SK-N-MC (cell line): ENCODE data around the gene DIAPH2.
"Not testable (repeated sequence)": the region's sequence is repeated elsewhere in the genome, so short reads cannot be mapped to it uniquely, and the experiment has no call there.

Source experiments
- DNase-seq: peaks from one replicate; pipeline ENCODE4 v3.0.0-alpha.2; 2011; ENCODE audit warnings: low read depth, low spot score
- H3K27ac ChIP-seq: fragments of 200-600 bp; sonication (generic); 2 replicates; pipeline ENCODE4 v1.5.1; 2016; ENCODE audit warnings: mixed run types
- H3K36me3 ChIP-seq: fragments of 200-600 bp; sonication (generic); 2 replicates; pipeline ENCODE4 v1.6.1; 2017; ENCODE audit warnings: antibody characterized with exemption, low read length, mixed read lengths; ENCODE audit not compliant: insufficient read depth
- H3K4me3 ChIP-seq: fragments of 200-600 bp; sonication (generic); 2 replicates; pipeline ENCODE4 v1.5.1; 2016
- H3K9ac ChIP-seq: fragments of 200-600 bp; sonication (generic); 2 replicates; pipeline ENCODE4 v1.8.0; 2017; ENCODE audit warnings: mixed run types, mixed read lengths; ENCODE audit not compliant: insufficient read length
- H3K9me3 ChIP-seq: fragments of 200-600 bp; sonication (generic); 2 replicates; pipeline ENCODE4 v1.6.1; 2017; ENCODE audit warnings: low read depth, mild to moderate bottlenecking, antibody characterized with exemption, low read length, moderate library complexity, mixed read lengths
- EZH2 ChIP-seq: fragments of 200-600 bp; sonication (generic); IDR thresholded peaks from one replicate; pipeline ENCODE4 v1.6.1; 2017; ENCODE audit warnings: antibody characterized with exemption
- FOXP2 ChIP-seq: optimal IDR thresholded peaks from 2 replicates; pipeline ENCODE3; 2011; ENCODE audit warnings: mild to moderate bottlenecking, moderate library complexity; ENCODE audit not compliant: insufficient read depth; ENCODE audit errors: extremely low read length, control extremely low read depth
- POLR2AphosphoS5 ChIP-seq: IDR thresholded peaks from 2 replicates; pipeline ENCODE4 v1.6.1; 2012; ENCODE audit warnings: mild to moderate bottlenecking, low read depth, low read length, borderline replicate concordance

Gene DIAPH2

DNA sequence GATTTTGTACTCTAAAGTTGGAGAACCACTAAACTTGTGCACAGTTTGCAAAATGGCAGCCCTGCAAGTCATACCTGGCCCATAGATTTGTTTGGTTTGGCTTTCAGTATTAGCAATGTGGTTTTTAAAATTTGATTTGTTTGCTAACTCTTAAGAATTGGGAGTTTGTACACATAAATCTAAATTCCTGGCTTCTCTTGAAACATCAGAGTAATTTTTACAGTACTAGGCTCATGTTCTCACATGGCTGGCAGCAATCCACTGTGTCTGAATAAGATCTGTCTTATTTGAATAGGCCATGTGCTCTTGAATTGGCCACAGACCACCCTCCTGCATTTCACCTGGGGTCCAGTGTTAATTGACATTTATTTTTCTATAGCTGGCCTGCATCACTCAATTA is 21.3 kb downstream of the DIAPH2 start:
- TF ChIP-seq EZH2 (no peak), POLR2AphosphoS5 (no peak)
- Histone ChIP-seq H3K9ac (no peak overlapping the region), H3K27ac (no peak overlapping the region), H3K9me3 (no peaks in the 10 kb centered on the region), H3K36me3 (no peaks in the 10 kb centered on the region), H3K4me3 (no peak overlapping the region)
- no peak for DNase-seq

DNA sequence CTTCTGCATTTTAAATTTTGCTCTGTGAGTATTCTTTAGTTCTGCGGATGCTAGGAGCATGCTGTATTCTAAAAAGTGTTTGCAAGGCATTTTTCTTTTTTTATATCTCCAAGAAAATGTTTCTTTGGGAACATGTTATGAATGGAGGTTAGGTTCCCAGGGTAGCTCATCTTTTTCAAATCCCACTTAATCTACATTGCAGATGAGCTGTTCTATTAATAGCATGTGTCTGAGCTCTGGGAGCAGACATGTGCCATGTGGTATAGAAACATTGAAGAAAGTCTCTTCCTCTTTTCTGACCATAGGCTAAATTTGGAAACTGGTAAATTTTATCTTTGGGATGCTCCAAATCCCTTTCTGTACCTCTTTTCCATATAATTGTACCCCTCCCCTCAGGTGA is 23.2 kb downstream of the DIAPH2 start:
- peak overlapping the region; percentile 89 for H3K27ac ChIP-seq
- peak; percentile 47 for DNase-seq
- TF ChIP-seq FOXP2: no peak
- no peak for TF ChIP-seq POLR2AphosphoS5
- TF ChIP-seq EZH2: no peak

DNA sequence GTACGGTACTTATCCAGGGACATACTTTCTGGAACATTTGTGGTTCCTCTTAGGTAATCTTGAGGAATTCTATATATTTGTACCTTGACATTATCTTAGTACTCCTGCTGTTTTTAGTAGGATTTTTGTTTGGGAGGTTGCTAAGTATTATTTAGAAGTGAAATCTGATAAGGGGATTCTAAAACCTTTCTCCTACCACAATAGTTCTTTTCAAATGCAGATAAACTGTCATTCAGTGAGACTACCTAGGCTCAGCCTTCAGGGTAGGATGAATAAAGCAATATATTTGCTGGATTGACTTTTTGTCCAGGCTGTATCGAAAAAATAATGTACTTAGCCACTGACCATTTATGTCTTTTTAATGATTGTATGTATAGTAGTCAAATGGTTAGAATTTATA is 25.4 kb downstream of the DIAPH2 start:
- TF ChIP-seq POLR2AphosphoS5 (no peak), EZH2 (no peak)
- Histone ChIP-seq H3K4me3 (no peak overlapping the region), H3K36me3 (no peaks in the 10 kb centered on the region), H3K9me3 (no peaks in the 10 kb centered on the region), H3K27ac (no peak overlapping the region), H3K9ac (no peak overlapping the region)
- no peak for DNase-seq

More for the DNA sequence above, 23.2 kb downstream of the DIAPH2 start:
- Histone ChIP-seq H3K9me3 (no peaks in the 10 kb centered on the region), H3K4me3 (peak overlapping the region; percentile 58), H3K9ac (no peak overlapping the region), H3K36me3 (no peaks in the 10 kb centered on the region)

DNA sequence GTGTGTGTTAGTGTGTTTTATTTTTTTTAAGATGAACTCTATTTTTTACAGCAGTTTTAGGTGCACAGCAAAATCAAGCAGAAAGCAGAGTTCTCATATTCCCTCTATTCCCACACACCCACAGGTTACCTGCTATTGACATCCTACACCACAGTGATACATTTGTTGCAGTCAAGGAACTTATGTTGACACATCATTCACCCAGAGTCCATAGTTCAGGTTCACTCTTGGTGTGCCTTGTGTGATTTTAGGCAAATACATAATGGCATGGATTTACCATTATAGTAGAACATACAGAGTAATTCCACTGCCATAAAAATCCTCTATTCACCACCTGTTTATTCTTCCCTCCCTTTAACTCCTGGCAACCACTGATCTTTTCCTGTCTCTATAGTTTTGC is 28.7 kb downstream of the DIAPH2 start:
- no peak overlapping the region for H3K4me3 ChIP-seq
- no peak for TF ChIP-seq EZH2
- H3K9ac ChIP-seq: no peak overlapping the region
- no peaks in the 10 kb centered on the region for H3K36me3 ChIP-seq
- H3K27ac ChIP-seq: no peak overlapping the region
- H3K9me3 ChIP-seq: no peaks in the 10 kb centered on the region
- DNase-seq: no peak

DNA sequence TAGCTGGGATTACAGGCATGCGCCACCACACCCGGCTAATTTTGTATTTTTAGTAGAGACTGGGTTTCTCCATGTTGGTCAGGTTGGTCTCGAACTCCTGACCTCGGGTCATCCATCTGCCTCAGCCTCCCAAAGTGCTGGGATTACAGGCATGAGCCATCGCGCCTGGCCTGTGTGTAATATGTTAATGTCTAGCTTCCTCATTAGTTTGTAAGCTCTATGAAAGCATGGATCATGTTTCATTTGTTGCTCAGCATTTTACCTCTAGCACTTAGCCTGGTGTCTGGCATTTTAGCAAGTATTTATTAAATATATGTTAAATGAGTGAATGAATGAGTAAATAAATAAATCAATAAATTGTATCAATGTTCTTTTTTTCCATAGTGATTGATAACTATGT is 29.8 kb downstream of the DIAPH2 start:
- not testable (repeated sequence) for H3K27ac ChIP-seq, H3K9ac ChIP-seq, H3K36me3 ChIP-seq, H3K9me3 ChIP-seq, H3K4me3 ChIP-seq, DNase-seq

DNA sequence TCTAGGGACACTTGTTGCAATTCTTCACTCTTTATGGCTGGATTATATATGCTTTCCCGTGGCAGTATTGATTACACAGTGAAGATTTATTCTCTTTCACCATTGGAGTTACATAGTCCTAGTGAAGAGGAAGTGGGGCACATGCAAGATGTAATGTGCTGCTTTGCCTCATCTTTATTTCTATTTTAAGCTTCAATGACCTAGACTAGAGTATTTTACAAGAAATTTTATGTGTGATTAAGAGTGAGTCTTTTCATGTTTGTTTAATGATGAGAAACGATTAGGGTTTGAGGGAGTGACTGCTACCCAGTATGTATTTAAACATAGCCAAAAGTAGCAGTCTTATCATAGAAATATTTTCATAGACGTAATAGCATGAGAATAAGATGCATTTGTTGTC is 30.8 kb downstream of the DIAPH2 start:
- Histone ChIP-seq H3K9me3 (peaks cover 7% of the 10 kb centered on the region; the same call in 1 of the 2 replicates), H3K27ac (no peak overlapping the region), H3K36me3 (no peaks in the 10 kb centered on the region), H3K9ac (no peak overlapping the region), H3K4me3 (no peak overlapping the region)
- TF ChIP-seq POLR2AphosphoS5 (no peak), EZH2 (no peak), FOXP2 (no peak)
- no peak for DNase-seq

DNA sequence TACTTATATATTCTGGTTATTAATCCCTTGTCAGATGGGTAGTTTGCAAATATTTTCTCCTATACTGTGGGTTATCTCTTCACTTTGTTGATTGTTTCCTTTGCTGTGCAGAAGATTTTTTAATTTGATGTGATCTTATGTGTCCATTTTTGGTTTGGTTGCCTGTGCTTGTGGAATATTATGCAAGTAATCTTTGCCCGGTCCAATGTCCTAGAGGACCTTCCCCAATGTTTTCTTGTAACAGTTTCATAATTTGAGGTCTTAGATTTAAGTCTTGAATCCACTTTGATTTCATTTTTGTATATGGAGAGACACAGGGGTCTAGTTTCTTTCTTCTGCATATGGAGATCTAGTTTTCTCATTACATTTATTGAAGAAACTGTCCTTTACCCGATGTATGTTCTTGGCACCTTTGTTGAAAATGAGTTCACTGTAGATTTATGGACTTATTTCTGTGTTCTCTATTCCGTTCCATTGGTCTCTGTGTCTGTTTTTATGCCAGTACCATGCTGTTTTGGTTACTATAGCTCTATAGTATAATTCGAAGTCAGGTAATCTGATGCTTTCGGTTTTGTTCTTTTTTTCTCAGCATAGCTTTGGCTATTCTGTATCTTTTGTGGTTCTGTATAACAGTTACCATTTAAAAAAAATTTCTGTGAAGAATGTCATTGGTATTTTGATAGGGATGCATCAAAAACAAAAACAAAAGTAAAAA is 34.7 kb downstream of the DIAPH2 start:
- no peak for TF ChIP-seq EZH2
- no peak for TF ChIP-seq POLR2AphosphoS5
- TF ChIP-seq FOXP2: no peak
- Histone ChIP-seq H3K9ac (no peak overlapping the region), H3K36me3 (no peaks in the 10 kb centered on the region), H3K4me3 (no peak overlapping the region), H3K9me3 (peaks cover 7% of the 10 kb centered on the region; the same call in 1 of the 2 replicates), H3K27ac (no peak overlapping the region)
- DNase-seq: no peak

DNA sequence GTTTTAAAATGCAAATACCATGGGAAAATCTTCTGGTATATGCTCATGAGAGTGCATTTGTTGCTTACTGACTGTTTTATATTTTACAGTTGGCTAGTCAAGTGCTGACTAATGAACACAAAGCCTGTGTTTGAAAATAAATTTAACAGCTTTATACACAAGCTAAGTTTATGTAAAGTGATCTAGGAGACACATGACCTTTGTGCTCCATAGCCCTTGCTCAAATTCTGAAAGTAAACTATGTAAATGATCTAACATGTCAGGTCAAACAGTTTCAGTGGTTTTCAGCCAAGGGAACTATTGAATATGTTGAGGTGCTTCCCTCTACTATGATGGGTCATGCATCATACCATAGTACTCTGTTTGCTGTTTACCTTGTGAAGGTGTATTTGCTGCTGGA is 36.7 kb downstream of the DIAPH2 start:
- H3K27ac ChIP-seq: peak overlapping the region; percentile 44; the same call in 1 of the 2 replicates
- no peaks in the 10 kb centered on the region for H3K36me3 ChIP-seq
- TF ChIP-seq POLR2AphosphoS5: no peak
- TF ChIP-seq EZH2: no peak
- TF ChIP-seq FOXP2: no peak
- no peak overlapping the region for H3K4me3 ChIP-seq
- H3K9me3 ChIP-seq: peaks cover 7% of the 10 kb centered on the region; the same call in 1 of the 2 replicates
- no peak for DNase-seq
- no peak overlapping the region for H3K9ac ChIP-seq

DNA sequence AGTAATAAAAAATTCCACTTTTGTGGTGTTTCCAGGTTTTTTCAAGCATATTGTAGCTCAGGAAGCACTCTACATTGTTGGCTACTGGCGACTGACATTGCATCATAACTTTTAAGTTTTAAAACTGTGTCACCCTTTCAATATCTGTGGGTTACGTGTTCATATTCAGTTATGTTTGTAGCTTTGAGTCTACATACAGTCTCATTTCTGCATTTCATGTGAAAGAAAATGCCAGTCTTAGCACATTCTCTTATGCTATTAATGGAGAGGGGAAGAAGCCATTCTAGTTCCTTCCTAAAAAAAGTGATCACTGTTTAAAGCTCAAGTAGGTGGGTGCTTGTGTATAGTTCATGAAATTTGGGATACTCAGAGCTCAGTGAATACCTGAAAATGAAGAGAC is 38.1 kb downstream of the DIAPH2 start:
- H3K36me3 ChIP-seq: no peaks in the 10 kb centered on the region
- no peak overlapping the region for H3K9ac ChIP-seq
- DNase-seq: no peak
- TF ChIP-seq EZH2: no peak
- TF ChIP-seq FOXP2: no peak
- no peak for TF ChIP-seq POLR2AphosphoS5
- H3K9me3 ChIP-seq: peaks cover 7% of the 10 kb centered on the region; the same call in 1 of the 2 replicates
- H3K27ac ChIP-seq: no peak overlapping the region
- no peak overlapping the region for H3K4me3 ChIP-seq

DNA sequence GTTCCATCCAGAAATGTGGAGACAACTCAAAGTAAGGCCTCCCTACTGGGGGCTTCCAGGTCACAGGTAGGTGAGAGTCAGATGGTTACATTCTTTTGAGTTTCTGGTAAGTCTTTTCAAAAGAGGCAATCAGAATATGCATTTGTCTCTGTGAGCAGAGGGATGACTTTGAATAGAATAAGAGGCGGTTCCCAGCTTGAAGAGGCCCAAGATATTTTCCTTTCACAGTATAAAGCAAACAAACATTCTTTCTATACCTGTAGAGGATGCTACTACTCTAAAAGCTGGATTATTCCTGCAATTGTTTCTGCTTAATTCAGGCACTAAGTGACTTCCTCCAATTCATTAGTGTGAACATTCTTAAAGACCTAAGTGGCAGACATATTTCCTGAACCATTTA is 44.4 kb downstream of the DIAPH2 start:
- H3K9me3 ChIP-seq: no peaks in the 10 kb centered on the region

More for the DNA sequence above, 44.4 kb downstream of the DIAPH2 start:
- Histone ChIP-seq H3K4me3 (no peak overlapping the region), H3K27ac (no peak overlapping the region), H3K9ac (no peak overlapping the region), H3K36me3 (no peaks in the 10 kb centered on the region)
- DNase-seq: no peak
- no peak for TF ChIP-seq EZH2
- TF ChIP-seq POLR2AphosphoS5: no peak
